WTC11 (cell line): Measurements from ENCODE around the gene KCNK7. TPM values are rescaled to one million over a fixed set of nuclear protein-coding genes. Genes with fewer than 3 reads are reported as not detected.

Experiments used
- ATAC-seq: fragments of 200-7000 bp; cut with Tn5 transposase; 2 replicates; pipeline ENCODE4 v1.10.0; 2021; ENCODE audit warnings: mild to moderate bottlenecking, moderate library complexity
- CTCF ChIA-PET: fragments of 300-600 bp; sonication (Branson Sonifier 250); formaldehyde crosslinking; loops from one replicate; lab custom pipeline; 2021; ENCODE audit warnings: antibody characterized with exemption; lab: Charles Lee
- POLR2A ChIA-PET: fragments of 350-600 bp; sonication (Branson Sonifier 250); formaldehyde crosslinking; loops from one replicate; lab custom pipeline; 2021; ENCODE audit warnings: antibody characterized with exemption; lab: Charles Lee
- DNase-seq: peaks from one replicate; pipeline ENCODE4 v3.0.0; 2021; ENCODE audit warnings: low spot score
- H3K27ac Mint-ChIP-seq: 2 replicates; pipeline ENCODE4 v1.8.0; 2021; ENCODE audit warnings: mixed read lengths
- H3K27me3 Mint-ChIP-seq: 2 replicates; pipeline ENCODE4 v1.8.0; 2021; ENCODE audit warnings: low read depth, mild to moderate bottlenecking, moderate library complexity, mixed read lengths
- H3K36me3 Mint-ChIP-seq: 2 replicates; pipeline ENCODE4 v1.8.0; 2021; ENCODE audit warnings: mixed read lengths
- H3K4me1 Mint-ChIP-seq: 2 replicates; pipeline ENCODE4 v1.8.0; 2022; ENCODE audit warnings: mixed read lengths
- H3K4me3 Mint-ChIP-seq: 2 replicates; pipeline ENCODE4 v1.8.0; 2021; ENCODE audit warnings: mild to moderate bottlenecking, moderate library complexity, mixed read lengths
- H3K9me3 Mint-ChIP-seq: 2 replicates; pipeline ENCODE4 v1.8.0; 2021; ENCODE audit warnings: mixed read lengths
- E2F1 ChIP-seq: sonication (generic); formaldehyde crosslinking; IDR thresholded peaks from 2 replicates; pipeline ENCODE4 v1.8.0; 2022; ENCODE audit warnings: mild to moderate bottlenecking, missing genetic modification reagents
- ETV6 ChIP-seq: sonication (generic); formaldehyde crosslinking; IDR thresholded peaks from 2 replicates; pipeline ENCODE4 v1.8.1; 2022; ENCODE audit warnings: mild to moderate bottlenecking, missing genetic modification reagents
- GABPB1 ChIP-seq: sonication (generic); formaldehyde crosslinking; IDR thresholded peaks from 2 replicates; pipeline ENCODE4 v1.8.1; 2023; ENCODE audit warnings: mild to moderate bottlenecking, missing genetic modification reagents
- IRF1 ChIP-seq: sonication (generic); formaldehyde crosslinking; IDR thresholded peaks from 2 replicates; pipeline ENCODE4 v1.8.0; 2023; ENCODE audit warnings: missing genetic modification reagents
- KAT7 ChIP-seq: sonication (generic); formaldehyde crosslinking; IDR thresholded peaks from 2 replicates; pipeline ENCODE4 v1.8.1; 2023; ENCODE audit warnings: missing genetic modification reagents, mild to moderate bottlenecking, borderline replicate concordance
- MLX ChIP-seq: sonication (generic); formaldehyde crosslinking; IDR thresholded peaks from 2 replicates; pipeline ENCODE4 v1.8.1; 2023; ENCODE audit warnings: mild to moderate bottlenecking, missing genetic modification reagents, moderate library complexity
- MXD4 ChIP-seq: fragments of 250-450 bp; sonication (Bioruptor Pico); IDR thresholded peaks from 2 replicates; pipeline ENCODE4 v1.8.0; 2021; ENCODE audit warnings: mild to moderate bottlenecking, moderate library complexity, borderline replicate concordance
- NFYB ChIP-seq: sonication (generic); formaldehyde crosslinking; conservative IDR thresholded peaks from 2 replicates; pipeline ENCODE4 v1.8.0; 2022; ENCODE audit warnings: low read depth, missing genetic modification reagents
- NR1H2 ChIP-seq: sonication (generic); formaldehyde crosslinking; IDR thresholded peaks from 2 replicates; pipeline ENCODE4 v1.9.0; 2021; ENCODE audit warnings: mild to moderate bottlenecking, moderate library complexity, missing genetic modification reagents
- NR3C1 ChIP-seq: sonication (generic); formaldehyde crosslinking; conservative IDR thresholded peaks from 2 replicates; pipeline ENCODE4 v1.8.1; 2023; ENCODE audit warnings: low read depth, mild to moderate bottlenecking, missing genetic modification reagents
- SP1 ChIP-seq: sonication (generic); formaldehyde crosslinking; conservative IDR thresholded peaks from 2 replicates; pipeline ENCODE4 v1.8.1; 2022; ENCODE audit warnings: missing genetic modification reagents
- TEAD4 ChIP-seq: sonication (generic); formaldehyde crosslinking; IDR thresholded peaks from 2 replicates; pipeline ENCODE4 v1.8.0; 2022; ENCODE audit warnings: mild to moderate bottlenecking, missing genetic modification reagents
- USF2 ChIP-seq: sonication (generic); formaldehyde crosslinking; IDR thresholded peaks from 2 replicates; pipeline ENCODE4 v1.8.1; 2023; ENCODE audit warnings: mild to moderate bottlenecking, missing genetic modification reagents, moderate library complexity
- ZMAT4 ChIP-seq: fragments of 250-450 bp; sonication (Bioruptor Pico); IDR thresholded peaks from 2 replicates; pipeline ENCODE4 v1.9.0; 2021; ENCODE audit warnings: mild to moderate bottlenecking
- ZNF263 ChIP-seq: sonication (generic); formaldehyde crosslinking; IDR thresholded peaks from 2 replicates; pipeline ENCODE4 v1.8.1; 2022; ENCODE audit warnings: low read depth, mild to moderate bottlenecking, moderate library complexity, missing genetic modification reagents
- ZNF416 ChIP-seq: fragments of 250-450 bp; sonication (Bioruptor Pico); IDR thresholded peaks from 2 replicates; pipeline ENCODE4 v1.9.0; 2021; ENCODE audit warnings: mild to moderate bottlenecking, inconsistent platforms
- ZNF532 ChIP-seq: fragments of 250-450 bp; sonication (Bioruptor Pico); IDR thresholded peaks from 2 replicates; pipeline ENCODE4 v1.9.0; 2021; ENCODE audit warnings: mild to moderate bottlenecking, borderline replicate concordance
- ZSCAN18 ChIP-seq: fragments of 250-450 bp; sonication (Bioruptor Pico); IDR thresholded peaks from 2 replicates; pipeline ENCODE4 v2.1.2; 2022; ENCODE audit warnings: mild to moderate bottlenecking, moderate library complexity
- total RNA-seq: library from RNA; stranded (reverse); gene quantifications from 3 replicates; pipeline ENCODE4 v1.2.3, GENCODE V29; 2021
- TF ChIP-seq, protein P1 (sequence below): fragments of 250-450 bp; sonication (Bioruptor Pico); conservative IDR thresholded peaks from 2 replicates; pipeline ENCODE4 v1.9.0; 2021; ENCODE audit warnings: mild to moderate bottlenecking
- TF ChIP-seq, protein P2 (sequence below): sonication (generic); formaldehyde crosslinking; IDR thresholded peaks from 2 replicates; pipeline ENCODE4 v1.8.1; 2022; ENCODE audit warnings: low read depth, missing genetic modification reagents, borderline replicate concordance
- TF ChIP-seq, protein P3 (sequence below): sonication (generic); formaldehyde crosslinking; IDR thresholded peaks from 2 replicates; pipeline ENCODE4 v1.8.1; 2022; ENCODE audit warnings: mild to moderate bottlenecking, moderate library complexity, missing genetic modification reagents

The KCNK7 gene
- total RNA-seq, 1 experiment from 2014 or later: 1.4 TPM

GRCh38 chr11:65572356-65573051 is 23.1 kb downstream of the KCNK7 start, which contains the start of gene FAM89B:
FAM89B (plus strand) TSS chr11:65572538; CDS start chr11:65572670, 132 bp downstream.
- DNase-seq (peak; percentile 87), ATAC-seq (peak; percentile 26)
- ChIA-PET POLR2A (interaction anchor here (0.5 to 2.2 kb wide), 7 partner anchors 12 to 1285 kb away, joined by 3 to 9 read pairs (median 4); partner anchors contain the start of gene SIPA1), CTCF (interaction anchor here (0.6 to 6.1 kb wide), 25 partner anchors 7 to 287 kb away, joined by 3 to 270 read pairs (median 3); partner anchors contain the start of genes KCNK7, LTBP3, MALAT1 and MAP3K11)
- Mint-ChIP-seq H3K36me3 (0 out of 2 replicates have a peak, but pooled peaks cover 3% of the 10 kb centered on the region), H3K27ac (peak within 1 kb of the TSS; percentile 98), H3K9me3 (no peaks in the 10 kb centered on the region), H3K4me1 (peaks cover 49% of the 10 kb centered on the region), H3K4me3 (peak within 1 kb of the TSS; percentile 99), H3K27me3 (peaks cover 25% of the 10 kb centered on the region)
- TF ChIP-seq TEAD4 (CRISPR knock-in tag) (no peak), NFYB (CRISPR knock-in tag) (no peak), NR1H2 (CRISPR knock-in tag) (no peak), KAT7 (CRISPR knock-in tag) (no peak), ZNF263 (no peak), SP1 (peak; percentile 73; the same call in 1 of the 2 replicates), NR3C1 (no peak), ZSCAN18 (CRISPR knock-in tag) (no peak), ZNF532 (CRISPR knock-in tag) (0 out of 2 replicates have a peak, but pooled peaks have one; percentile 37), ZNF416 (CRISPR knock-in tag) (peak; percentile 66; the same call in 1 of the 2 replicates), ZMAT4 (CRISPR knock-in tag) (no peak), IRF1 (CRISPR knock-in tag) (no peak), MXD4 (CRISPR knock-in tag) (no peak), ETV6 (0 out of 2 replicates have a peak, but pooled peaks have one; percentile 19), USF2 (CRISPR knock-in tag) (no peak; the same call in 1 of the 2 replicates), MLX (CRISPR knock-in tag) (no peak), E2F1 (no peak), GABPB1 (CRISPR knock-in tag) (no peak)
- TF ChIP-seq, protein P1, sequence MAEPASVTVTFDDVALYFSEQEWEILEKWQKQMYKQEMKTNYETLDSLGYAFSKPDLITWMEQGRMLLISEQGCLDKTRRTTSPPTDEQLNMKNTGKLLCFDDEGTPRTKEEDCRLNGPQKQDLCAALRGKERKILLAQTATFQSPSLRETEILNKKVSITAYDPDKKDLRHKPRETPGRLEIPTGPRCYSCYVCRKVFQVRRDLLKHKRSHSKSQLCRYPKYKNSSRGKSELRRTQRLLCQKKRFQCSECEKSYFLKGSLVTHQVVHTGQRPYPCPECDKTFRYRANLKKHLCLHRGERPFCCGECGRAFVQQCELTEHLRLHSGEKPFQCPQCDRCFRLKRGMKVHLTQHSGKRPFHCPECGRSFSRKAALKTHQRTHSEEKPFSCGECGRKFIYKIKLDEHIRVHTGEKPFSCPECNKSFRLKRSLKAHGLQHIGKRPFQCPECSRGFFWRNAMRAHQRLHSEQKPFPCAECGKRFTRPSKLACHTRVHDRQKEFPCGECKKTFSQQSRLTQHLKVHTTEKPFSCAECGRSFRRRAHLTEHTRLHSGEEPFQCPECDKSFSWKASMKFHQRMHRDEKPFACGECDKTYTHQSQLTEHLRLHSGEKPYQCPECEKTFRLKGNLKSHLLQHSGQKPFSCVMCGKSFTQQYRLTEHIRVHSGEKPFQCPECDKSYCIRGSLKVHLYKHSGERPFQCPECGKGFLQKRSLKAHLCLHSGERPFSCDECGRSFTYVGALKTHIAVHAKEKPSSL (CRISPR knock-in tag): no peak
- TF ChIP-seq, protein P2, sequence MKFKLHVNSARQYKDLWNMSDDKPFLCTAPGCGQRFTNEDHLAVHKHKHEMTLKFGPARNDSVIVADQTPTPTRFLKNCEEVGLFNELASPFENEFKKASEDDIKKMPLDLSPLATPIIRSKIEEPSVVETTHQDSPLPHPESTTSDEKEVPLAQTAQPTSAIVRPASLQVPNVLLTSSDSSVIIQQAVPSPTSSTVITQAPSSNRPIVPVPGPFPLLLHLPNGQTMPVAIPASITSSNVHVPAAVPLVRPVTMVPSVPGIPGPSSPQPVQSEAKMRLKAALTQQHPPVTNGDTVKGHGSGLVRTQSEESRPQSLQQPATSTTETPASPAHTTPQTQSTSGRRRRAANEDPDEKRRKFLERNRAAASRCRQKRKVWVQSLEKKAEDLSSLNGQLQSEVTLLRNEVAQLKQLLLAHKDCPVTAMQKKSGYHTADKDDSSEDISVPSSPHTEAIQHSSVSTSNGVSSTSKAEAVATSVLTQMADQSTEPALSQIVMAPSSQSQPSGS (CRISPR knock-in tag): no peak
- TF ChIP-seq, protein P3, sequence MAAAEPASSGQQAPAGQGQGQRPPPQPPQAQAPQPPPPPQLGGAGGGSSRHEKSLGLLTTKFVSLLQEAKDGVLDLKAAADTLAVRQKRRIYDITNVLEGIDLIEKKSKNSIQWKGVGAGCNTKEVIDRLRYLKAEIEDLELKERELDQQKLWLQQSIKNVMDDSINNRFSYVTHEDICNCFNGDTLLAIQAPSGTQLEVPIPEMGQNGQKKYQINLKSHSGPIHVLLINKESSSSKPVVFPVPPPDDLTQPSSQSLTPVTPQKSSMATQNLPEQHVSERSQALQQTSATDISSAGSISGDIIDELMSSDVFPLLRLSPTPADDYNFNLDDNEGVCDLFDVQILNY: no peak
